H7 (cell line): Measurements from ENCODE around the gene ENTPD1. TPM values are rescaled to one million over a fixed set of nuclear protein-coding genes. Genes with fewer than 3 reads are reported as not detected.
"Not testable (repeated sequence)": the region's sequence is repeated elsewhere in the genome, so short reads cannot be mapped to it uniquely, and the experiment has no call there.

Experiments
- DNase-seq: peaks from one replicate; pipeline ENCODE4 v3.0.0; 2012
- H3K27me3 ChIP-seq: 2 replicates; pipeline ENCODE4 v1.6.0; 2011; ENCODE audit warnings: mild to moderate bottlenecking, low read length; ENCODE audit not compliant: control insufficient read depth, insufficient read depth
- H3K36me3 ChIP-seq: replicated peaks from 2 replicates; pipeline ENCODE4 v1.5.1; 2011; ENCODE audit warnings: low read length; ENCODE audit not compliant: control insufficient read depth, insufficient read depth
- H3K4me3 ChIP-seq: 2 replicates; pipeline ENCODE4 v1.5.1; 2011; ENCODE audit warnings: low read depth, mild to moderate bottlenecking, control low read depth, low read length, moderate library complexity; ENCODE audit not compliant: insufficient read depth
- total RNA-seq: library from RNA; depleted of rRNA; stranded (reverse); fragments of >200 nt; shearing (Covaris generic); gene quantifications from 2 replicates; pipeline ENCODE4 v1.2.3, GENCODE V29; 2014

The ENTPD1 gene
- total RNA-seq, 1 experiment from 2014 or later: 0.42 TPM

DNA sequence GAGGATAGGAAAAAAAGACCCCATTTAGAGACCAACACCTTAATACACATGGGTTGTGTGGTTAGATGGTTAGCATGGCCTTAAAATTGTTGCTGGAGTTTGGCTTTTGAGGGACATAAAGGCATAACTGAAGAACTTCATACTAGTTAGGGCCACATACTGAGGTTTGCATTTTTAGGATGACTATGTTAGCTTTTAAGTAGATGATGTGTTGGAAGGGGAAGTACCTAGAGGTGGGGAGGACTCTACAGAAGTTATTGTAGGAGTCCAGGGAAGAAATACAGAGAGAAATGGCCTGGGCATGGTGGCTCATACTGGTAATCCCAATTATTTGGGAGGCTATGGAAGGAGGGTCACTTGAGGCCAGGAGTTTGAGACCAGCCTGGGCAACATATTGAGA is 40.5 kb downstream of the ENTPD1 start:
- H3K27me3 ChIP-seq: no peaks in the 10 kb centered on the region
- H3K36me3 ChIP-seq: no peaks in the 10 kb centered on the region
- H3K4me3 ChIP-seq: no peak overlapping the region
- DNase-seq: no peak

- no peaks in the 10 kb centered on the region for H3K36me3 ChIP-seq
- no peaks in the 10 kb centered on the region for H3K27me3 ChIP-seq
- no peak for DNase-seq
- H3K4me3 ChIP-seq: no peak overlapping the region
Measured at GRCh38 chr10:95798096-95798855, 42.3 kb downstream of the ENTPD1 start.

DNA sequence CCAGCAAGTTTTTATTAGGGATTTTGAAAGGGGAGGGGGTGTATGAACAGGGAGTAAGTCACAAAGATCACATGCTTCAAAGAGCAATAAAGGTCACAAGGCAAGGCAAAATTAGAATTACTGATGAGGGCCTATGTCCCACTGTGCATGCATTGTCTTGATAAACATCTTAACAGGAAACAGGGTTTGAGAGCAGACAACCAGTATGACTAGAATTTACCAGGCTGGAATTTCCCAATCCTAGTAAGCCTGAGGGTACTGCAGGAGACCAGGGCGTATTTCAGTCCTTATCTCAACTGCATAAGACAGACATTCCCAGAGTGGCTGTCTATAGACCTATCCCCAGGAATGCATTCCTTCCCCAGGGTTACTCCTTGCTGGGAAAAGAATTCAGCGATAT is 44.3 kb downstream of the ENTPD1 start:
- not testable (repeated sequence) for H3K4me3 ChIP-seq, DNase-seq, H3K36me3 ChIP-seq, H3K27me3 ChIP-seq

- not testable (repeated sequence) for H3K36me3 ChIP-seq, H3K27me3 ChIP-seq, H3K4me3 ChIP-seq, DNase-seq
Measured at GRCh38 chr10:95806687-95807380, 50.9 kb downstream of the ENTPD1 start.

DNA sequence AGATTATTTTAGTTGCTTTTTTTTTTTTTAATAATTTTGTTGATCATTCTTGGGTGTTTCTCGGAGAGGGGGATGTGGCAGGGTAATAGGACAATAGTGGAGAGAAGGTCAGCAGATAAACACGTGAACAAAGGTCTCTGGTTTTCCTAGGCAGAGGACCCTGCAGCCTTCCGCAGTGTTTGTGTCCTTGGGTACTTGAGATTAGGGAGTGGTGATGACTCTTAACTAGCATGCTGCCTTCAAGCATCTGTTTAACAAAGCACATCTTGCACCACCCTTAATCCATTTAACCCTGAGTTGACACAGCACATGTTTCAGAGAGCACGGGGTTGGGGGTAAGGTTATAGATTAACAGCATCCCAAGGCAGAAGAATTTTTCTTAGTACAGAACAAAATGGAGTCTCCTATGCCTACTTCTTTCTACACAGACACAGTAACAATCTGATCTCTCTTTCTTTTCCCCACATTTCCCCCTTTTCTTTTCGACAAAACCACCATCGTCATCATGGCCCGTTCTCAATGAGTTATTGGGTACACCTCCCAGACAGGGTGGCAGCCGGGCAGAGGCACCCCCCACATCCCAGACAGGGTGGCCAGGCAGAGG is 52.8 kb downstream of the ENTPD1 start:
- DNase-seq, H3K4me3 ChIP-seq, H3K36me3 ChIP-seq, H3K27me3 ChIP-seq: not testable (repeated sequence)

DNA sequence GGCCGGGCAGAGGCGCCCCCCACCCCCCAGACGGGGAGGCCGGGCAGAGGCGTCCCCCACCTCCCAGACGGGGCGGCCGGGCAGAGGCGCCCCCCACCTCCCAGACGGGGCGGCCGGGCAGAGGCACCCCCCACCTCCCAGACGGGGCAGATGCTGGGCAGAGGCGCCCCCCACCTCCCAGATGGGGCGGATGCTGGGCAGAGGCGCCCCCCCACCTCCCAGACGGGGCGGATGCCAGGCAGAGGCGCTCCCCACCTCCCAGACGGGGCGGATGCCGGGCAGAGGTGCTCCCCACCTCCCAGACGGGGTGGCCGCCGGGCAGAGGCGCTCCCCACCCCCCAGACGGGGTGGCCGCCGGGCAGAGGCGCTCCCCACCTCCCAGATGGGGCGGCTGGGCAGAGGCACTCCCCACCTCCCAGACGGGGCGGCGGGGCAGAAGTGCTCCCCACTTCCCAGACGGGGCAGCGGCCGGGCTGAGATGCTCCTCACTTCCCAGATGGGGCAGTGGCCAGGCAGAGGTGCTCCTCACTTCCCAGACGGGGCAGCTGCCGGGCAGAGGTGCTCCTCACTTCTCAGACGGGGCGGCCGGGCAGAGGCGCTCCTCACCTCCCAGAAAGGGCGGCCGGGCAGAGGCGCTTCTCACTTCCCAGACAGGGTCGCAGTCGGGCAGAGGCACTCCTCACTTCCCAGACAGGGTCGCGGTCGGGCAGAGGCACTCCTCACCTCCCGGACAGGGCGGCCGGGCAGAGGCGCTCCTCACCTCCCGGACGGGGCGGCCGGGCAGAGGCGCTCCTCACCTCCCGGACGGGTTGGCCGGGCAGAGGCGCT is 53.6 kb downstream of the ENTPD1 start:
- H3K27me3 ChIP-seq: no peaks in the 10 kb centered on the region
- no peaks in the 10 kb centered on the region for H3K36me3 ChIP-seq
- no peak for DNase-seq
- H3K4me3 ChIP-seq: no peak overlapping the region

DNA sequence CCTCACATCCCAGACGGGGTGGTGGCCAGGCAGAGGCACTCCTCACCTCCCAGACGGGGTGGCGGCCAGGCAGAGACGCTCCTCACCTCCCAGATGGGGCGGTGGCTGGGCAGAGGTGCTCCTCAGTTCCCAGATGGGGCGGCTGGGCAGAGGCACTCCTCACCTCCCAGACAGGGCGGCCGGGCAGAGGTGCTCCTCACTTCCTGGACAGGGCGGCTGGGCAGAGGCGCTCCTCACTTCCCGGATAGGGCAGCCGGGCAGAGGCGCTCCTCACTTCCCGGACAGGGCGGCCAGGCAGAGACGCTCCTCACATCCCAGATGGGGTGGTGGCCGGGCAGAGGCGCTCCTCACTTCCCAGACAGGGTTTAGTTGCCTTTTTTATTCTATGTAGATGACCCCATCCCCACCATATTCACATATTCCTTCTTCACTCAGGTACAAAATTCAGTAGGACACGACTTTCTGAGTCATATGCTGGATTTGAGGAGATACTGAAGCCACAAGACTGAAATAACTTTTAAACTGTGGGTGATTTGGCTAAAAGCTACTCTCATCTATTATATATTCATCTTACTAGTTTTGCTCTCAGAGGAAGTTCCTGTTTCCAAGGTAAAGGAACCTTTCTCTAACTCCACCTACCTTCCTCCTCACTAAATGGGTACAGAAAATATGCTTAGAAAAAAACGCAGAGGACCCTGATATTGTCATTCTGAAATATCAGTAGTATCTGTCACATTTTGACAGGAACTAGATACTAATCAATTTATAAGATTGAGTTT is 54.4 kb downstream of the ENTPD1 start:
- no peak for DNase-seq
- Histone ChIP-seq H3K4me3 (no peak overlapping the region), H3K36me3 (no peaks in the 10 kb centered on the region), H3K27me3 (no peaks in the 10 kb centered on the region)

DNA sequence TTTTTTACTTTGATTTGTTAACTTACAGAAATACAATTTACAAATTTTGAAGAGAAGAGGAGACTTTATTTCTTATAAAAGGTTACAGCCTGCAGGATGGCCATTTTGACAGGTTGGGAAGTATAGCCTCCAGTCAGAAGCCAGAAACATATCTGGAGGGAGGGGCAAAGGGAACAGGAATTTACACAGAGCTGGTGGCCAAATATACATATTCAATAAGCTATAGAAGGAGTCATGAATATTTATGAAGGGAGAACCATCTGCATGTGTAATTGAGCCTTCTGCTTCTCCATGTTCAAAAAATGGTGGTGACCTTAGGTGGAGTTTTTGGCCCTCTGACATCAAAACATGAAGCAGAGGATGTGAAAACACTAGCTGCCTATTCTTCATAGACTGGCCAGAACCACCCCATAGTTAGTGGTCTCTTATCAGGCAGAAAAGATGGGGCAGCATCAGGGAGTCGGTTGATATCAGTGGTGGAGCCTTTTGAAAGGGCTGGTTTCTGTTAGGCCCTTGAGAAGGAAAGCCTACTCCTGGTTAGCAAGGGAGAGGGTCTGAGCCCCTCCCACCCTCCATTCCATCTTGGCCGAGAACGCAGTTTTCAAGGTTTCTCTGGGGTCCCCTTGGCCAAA is 57.2 kb downstream of the ENTPD1 start:
- H3K4me3 ChIP-seq: no peak overlapping the region
- no peak for DNase-seq
- no peaks in the 10 kb centered on the region for H3K27me3 ChIP-seq
- no peaks in the 10 kb centered on the region for H3K36me3 ChIP-seq

GRCh38 chr10:95814011-95814727 is 58.2 kb downstream of the ENTPD1 start:
- Histone ChIP-seq H3K27me3 (no peaks in the 10 kb centered on the region), H3K36me3 (no peaks in the 10 kb centered on the region), H3K4me3 (no peak overlapping the region)
- DNase-seq: no peak

DNA sequence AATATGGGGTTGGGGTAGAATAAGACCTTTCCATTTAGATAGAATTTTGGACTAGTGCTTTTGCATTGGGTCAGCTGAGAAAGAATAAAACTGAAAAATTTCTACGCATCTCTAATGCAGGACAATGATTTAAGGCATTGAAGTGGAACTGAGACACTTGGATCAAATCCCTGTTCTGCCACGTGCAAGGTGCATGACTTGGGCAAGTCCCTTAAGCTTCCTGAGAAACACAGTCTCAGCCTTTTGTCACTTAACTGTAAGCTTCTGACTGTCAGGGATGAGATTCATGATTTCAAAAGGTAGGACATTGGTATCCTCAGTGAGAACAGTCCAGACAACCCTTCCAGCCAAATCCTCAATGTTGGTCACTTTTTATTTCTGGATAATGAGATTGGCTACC is 59.2 kb downstream of the ENTPD1 start:
- H3K36me3 ChIP-seq: no peaks in the 10 kb centered on the region
- DNase-seq: no peak
- H3K27me3 ChIP-seq: no peaks in the 10 kb centered on the region
- H3K4me3 ChIP-seq: no peak overlapping the region

DNA sequence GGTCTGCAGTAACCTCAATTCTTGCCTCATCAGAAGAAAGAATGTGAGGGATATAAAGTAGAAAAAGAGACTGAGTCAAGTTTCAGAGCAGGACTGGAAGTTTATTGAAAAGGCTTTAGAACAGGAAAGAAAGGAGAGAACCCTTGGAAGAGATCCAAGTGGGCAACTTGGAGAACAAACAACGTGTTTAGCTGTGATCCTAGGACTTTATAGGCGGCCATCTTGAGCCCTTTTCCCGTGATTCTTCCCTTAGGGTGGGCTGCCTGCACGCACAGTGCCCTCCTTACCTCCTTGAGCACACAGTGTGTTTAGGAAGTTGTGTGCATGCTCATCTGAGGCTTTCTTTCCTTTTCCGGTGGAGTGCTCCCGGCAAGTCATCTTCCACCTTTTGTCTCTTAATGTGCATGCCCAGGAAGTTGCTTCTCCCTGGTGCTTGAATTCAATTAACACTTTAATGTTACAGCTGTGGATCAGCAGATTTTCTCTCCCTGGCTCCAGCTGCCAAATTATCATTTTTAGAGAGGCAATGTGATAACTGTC is 59.8 kb downstream of the ENTPD1 start:
- Histone ChIP-seq H3K36me3 (no peaks in the 10 kb centered on the region), H3K4me3 (no peak overlapping the region), H3K27me3 (no peaks in the 10 kb centered on the region)
- no peak for DNase-seq

DNA sequence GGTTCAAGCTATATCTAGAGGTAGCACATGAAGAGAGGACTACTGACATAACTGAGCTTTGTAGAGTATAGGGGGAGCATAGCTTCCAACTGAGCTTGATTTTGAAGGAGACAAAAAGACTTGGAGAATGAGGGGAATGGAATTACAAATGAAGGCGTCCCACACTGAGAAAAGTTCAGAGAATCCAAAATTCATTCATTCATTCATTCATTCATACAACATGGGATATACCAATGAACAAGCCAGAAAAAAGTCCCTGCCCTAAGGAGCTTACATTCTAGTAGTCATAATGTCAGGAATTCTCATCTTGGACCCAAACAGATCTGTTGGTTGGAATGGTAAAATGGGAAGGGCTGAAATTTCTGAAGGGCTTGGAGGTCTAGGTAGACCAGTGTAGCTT is 62.0 kb downstream of the ENTPD1 start:
- DNase-seq: no peak
- Histone ChIP-seq H3K36me3 (no peaks in the 10 kb centered on the region), H3K4me3 (no peak overlapping the region), H3K27me3 (no peaks in the 10 kb centered on the region)

DNA sequence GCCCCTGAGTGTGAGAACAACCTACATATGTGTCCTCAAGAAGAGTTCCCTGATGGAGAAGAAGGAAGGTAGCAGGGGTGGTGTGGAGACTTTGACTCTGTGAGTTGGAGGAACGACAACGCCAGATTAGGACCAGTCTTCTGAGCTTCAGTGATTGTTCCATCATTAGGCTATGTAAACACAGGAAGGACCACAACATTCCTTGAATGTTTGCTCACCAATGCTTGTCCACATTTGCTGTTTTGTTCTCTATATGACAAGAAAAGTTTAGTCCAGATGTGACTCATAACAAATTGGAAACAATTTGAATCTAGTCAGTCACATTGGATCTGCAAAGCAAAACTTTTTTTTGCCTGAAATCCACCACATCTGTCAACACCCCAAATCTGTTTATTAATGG is 62.7 kb downstream of the ENTPD1 start:
- Histone ChIP-seq H3K4me3 (no peak overlapping the region), H3K27me3 (no peaks in the 10 kb centered on the region), H3K36me3 (no peaks in the 10 kb centered on the region)
- DNase-seq: no peak
